Ramos (cell line): ENCODE results near the gene NPR3.

Source experiments
- in situ Hi-C: fragments of 300-500 bp; cut with MboI; formaldehyde crosslinking; loops from one replicate; pipeline ENCODE4 v1.14.3; 2022; ENCODE audit warnings: low sequenced_read_pairs; ENCODE audit not compliant: unreplicated experiment

The NPR3 gene

GRCh38 chr5:32710550-32711361 is at the start of gene NPR3:
Gene NPR3 (plus strand): TSS chr5:32711321. CDS start chr5:32711777, 456 bp downstream.
- in situ Hi-C loops: no loop called here

GRCh38 chr5:32664523-32664922 is 46.6 kb upstream of the NPR3 start:
- in situ Hi-C loops: no loop called here

GRCh38 chr5:32668552-32668951 is 42.6 kb upstream of the NPR3 start:
- in situ Hi-C loops: no loop called here

GRCh38 chr5:32673272-32673671 is 37.8 kb upstream of the NPR3 start:
- in situ Hi-C loops: no loop called here

DNA sequence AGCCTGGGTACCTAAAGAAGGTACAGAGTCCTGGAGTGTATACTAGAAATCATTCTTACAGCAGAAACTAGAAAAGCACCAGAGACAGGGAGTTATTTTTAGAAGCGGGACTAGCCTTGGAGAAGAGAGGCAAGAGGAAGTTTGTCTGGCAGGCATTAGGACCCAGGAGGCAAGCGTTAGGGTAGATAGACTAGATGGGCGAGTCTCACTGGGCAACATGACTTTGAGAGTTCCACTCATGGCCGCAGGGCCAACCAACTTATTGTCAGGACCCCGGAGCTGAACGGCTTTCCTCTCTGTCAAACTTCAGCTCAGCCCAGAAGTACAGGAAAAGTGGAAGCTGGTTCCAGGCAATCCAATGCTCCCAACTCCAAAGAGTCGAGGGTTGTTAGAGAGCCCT is 34.1 kb upstream of the NPR3 start:
- in situ Hi-C loops: no loop called here

DNA sequence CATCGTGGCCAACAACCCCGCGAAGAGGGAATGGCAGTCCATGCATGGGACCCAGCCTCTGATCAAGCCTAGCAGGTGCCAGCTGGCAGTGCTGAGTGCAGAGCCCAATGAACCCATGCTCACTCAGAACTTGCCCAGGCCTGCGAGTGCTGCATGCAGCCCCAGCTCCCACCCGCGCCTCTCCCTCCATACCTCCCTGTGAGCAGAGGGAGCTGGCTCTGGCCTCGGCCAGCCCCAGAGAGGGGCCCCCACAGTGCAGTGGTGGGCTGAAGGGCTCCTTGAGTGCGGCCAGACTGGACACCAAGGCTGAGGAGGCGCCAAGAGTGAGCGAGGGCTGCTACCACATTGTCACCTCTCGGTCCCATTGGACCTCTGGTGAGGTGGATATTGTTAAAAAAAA is 32.6 kb upstream of the NPR3 start:
- in situ Hi-C loops: no loop called here

DNA sequence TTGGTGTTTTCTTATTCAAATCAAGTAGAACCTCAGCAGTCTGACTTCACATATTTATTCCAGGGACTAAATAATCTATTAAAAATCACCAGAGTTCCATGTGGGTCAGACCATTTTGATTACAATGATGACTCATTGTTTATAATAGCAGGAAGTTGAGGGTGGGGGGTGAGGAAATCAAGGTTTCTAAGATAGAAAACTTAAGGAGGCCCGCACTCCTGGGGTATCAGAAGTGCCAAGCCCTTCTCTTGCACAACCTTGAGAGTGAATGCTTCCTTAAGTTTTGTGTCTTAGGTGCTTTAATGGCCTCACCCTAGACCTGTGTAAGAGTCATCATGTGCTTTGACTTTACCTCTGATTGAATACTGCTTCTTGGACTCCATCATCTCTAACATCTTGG is 31.9 kb upstream of the NPR3 start:
- in situ Hi-C loops: no loop called here

DNA sequence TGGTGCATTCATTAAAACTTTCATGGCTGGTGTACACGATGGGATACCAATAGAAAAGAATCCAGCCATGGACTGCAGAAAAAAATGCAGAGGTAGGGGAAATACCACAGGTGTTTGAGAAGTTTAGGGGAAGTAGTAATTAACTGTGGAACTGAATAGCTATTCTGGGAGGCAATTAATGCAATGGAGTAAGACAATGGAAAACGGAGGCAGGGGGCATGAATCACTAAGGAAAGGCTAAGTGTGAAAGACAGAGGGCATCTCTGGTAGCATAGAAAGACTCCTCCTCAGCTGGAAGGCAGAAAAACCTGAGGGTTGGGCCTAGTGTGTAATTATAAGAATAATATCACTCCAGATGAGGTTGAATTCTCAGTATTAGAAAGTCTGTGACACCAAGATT is 30.9 kb upstream of the NPR3 start:
- in situ Hi-C loops: no loop called here

DNA sequence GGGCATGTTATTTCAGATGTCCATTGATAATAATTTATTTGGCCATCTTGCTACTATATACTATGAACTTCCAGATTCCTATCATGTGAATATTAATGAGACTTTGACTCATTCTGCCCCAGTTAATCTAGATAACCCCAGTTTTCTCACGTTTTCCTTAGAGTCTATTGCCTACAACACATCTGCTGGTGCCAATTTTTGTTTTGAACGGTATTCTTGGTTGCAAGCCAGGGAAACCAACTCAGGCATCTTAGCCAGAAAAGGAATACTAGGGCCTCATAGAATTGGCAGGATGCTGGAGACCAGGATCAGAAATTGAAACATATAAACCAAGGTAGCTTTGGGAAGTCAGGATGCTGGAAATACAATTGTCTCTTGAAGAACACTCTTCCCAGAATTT is 28.0 kb upstream of the NPR3 start:
- in situ Hi-C loops: no loop called here

DNA sequence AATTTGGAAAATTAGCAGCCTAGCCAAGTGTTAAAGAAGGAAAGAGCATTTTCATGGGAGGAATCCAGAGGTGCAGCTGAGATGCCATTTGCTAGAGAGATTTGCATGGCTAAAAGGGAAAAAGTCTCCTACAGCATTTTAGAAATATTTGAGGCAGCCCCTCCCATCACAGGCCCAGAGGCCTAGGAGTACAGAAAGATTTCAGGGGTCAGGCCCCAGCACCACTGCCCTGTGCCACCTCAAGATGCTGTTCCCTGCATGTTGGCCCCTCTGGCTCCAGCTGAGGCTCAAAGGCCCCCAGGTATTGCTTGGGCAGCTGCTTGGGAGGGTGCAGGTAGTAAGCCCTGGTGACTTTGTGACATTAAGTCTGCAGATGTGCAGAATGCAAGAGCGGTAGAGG is 26.9 kb upstream of the NPR3 start:
- in situ Hi-C loops: no loop called here

DNA sequence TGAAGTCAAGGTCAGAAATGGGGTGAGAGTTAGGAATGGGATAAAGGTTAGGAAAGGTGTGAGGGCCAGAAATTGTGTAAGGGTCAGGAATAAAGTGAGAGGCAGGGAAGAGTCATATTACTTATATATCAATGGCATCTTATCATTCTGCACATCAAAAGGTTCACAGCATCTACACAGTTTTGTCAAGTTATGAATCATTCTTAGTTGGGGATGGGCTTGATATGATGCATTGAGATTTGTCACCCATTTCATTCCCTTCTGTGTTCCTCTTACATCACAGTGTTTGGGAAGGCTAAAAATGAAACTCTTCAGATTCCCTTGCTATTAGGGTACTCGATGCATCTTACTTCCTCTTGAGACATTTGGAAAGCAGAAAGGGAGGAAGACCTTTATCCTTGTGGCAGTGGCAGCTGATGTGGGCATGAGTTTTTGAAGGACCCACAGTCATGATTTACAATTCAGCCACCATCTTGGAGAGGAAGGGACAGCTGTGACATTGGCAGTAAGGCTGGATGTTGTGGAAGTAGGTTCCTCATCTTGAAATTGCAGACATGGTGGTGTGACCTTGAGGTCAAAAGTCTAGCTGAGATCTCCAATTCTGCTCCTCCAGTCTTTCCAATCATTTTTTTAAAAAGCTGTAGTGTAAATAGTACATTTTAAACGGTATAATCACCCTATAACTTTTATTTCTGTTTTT is 24.2 kb upstream of the NPR3 start:
- in situ Hi-C loops: no loop called here

DNA sequence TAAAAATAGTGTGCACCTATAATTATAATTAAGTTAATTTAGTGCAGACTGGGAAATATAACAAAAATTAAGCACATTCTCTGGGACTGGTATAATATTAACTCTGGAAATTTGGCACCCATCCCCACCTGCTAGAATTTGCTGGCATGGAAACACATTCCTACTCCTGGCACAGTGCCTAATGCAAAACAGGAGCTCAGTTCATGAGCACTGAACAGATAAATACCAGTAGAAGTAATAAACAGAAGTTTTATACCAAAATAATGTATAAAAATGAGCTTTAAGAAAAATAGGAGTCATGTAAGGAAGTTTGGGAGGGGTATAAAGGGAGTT is 23.7 kb upstream of the NPR3 start:
- in situ Hi-C loops: no loop called here

GRCh38 chr5:32690153-32690552 is 21.0 kb upstream of the NPR3 start:
- in situ Hi-C loops: no loop called here

- in situ Hi-C loops: no loop called here
These were observed 20.5 kb upstream of the NPR3 start for GRCh38 chr5:32690666-32691065.

GRCh38 chr5:32692036-32692746 is 18.9 kb upstream of the NPR3 start:
- in situ Hi-C loops: no loop called here

GRCh38 chr5:32703957-32704356 is 7.2 kb upstream of the NPR3 start:
- in situ Hi-C loops: no loop called here

GRCh38 chr5:32707418-32707997 is 3.6 kb upstream of the NPR3 start:
- in situ Hi-C loops: no loop called here

DNA sequence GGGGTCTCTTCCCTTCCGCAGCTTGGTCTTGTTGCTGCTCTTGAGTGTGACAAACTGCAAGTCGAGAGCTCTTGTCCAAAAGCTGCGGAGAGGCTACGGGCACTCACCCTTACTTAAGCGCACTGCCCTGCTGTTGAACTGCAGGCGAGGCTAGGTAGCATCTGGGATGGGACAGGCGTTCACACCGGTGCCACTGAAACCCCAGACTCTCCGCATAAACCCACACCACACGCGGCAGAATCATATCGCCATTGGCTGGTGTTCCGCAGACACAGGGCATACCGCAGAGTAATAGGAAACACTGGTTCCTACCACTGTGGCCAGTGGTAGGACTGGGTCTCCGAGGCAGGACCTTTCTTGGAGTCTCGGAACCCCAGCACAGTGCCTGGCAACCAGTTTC is 2.2 kb upstream of the NPR3 start:
- in situ Hi-C loops: no loop called here

GRCh38 chr5:32709750-32710549 is 1.2 kb upstream of the NPR3 start:
- in situ Hi-C loops: no loop called here

DNA sequence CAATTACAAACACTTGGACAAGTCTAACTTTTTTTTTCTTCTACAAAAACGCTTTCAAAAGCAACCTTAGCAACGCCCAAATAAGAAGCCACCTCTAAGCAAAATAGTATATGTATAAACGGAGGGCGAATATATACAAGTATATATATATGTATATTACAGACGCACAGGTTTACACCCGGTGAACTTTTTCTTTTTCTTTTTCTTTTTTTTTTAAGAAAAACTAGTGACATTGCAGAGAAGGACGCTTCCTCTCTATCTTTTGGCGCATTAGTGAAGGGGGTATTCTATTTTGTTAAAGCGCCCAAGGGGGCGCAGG is 200 bp downstream of the NPR3 start:
- in situ Hi-C loops: no loop called here
